GM18873 (cell line): ENCODE results near the gene CDC42EP1.
A peak's percentile ranks its signal among the peaks of the same experiment; 100 is the strongest.
"Not testable (repeated sequence)": the region's sequence is repeated elsewhere in the genome, so short reads cannot be mapped to it uniquely, and the experiment has no call there.

Source experiments
- ATAC-seq: cut with Tn5 transposase; IDR thresholded peaks from one replicate; pipeline ENCODE4 v1.9.1; 2021; ENCODE audit warnings: mild to moderate bottlenecking, moderate library complexity, moderate number of reproducible peaks; ENCODE audit not compliant: unreplicated experiment, low FRiP score

CDC42EP1 gene

GRCh38 chr22:37608477-37609239 is 48.4 kb downstream of the CDC42EP1 start, which contains the start of gene GGA1:
TSS of gene GGA1 (plus strand) at chr22:37608834. CDS start at chr22:37608861, 27 bp downstream.
- peak; percentile 68 for ATAC-seq

- peak; percentile 3 for ATAC-seq
Measured at GRCh38 chr22:37609240-37610152, 49.2 kb downstream of the CDC42EP1 start.

- ATAC-seq: not testable (repeated sequence)
Measured at GRCh38 chr22:37610153-37610475, 49.8 kb downstream of the CDC42EP1 start.

GRCh38 chr22:37610480-37611129 is 50.3 kb downstream of the CDC42EP1 start:
- no peak for ATAC-seq

GRCh38 chr22:37611207-37611606 is 50.9 kb downstream of the CDC42EP1 start:
- ATAC-seq: no peak

GRCh38 chr22:37616201-37617083 is 56.2 kb downstream of the CDC42EP1 start:
- ATAC-seq: no peak

GRCh38 chr22:37617431-37617830 is 57.2 kb downstream of the CDC42EP1 start:
- no peak for ATAC-seq

GRCh38 chr22:37618072-37618656 is 57.9 kb downstream of the CDC42EP1 start:
- no peak for ATAC-seq

GRCh38 chr22:37618674-37619073 is 58.4 kb downstream of the CDC42EP1 start:
- no peak for ATAC-seq
